Measurements from ENCODE around the gene LRG1. TPM values are rescaled to one million over a fixed set of nuclear protein-coding genes. Genes with fewer than 3 reads are reported as not detected.
A peak's percentile ranks its signal among the peaks of the same experiment; 100 is the strongest.

Gene LRG1
- total and polyA plus RNA-seq, 9 of the 15 experiments (the other 6 are each of a cell fraction or from before 2014, with no cell fraction given): 1.5 to 11.9 (median 8.7) TPM

DNA sequence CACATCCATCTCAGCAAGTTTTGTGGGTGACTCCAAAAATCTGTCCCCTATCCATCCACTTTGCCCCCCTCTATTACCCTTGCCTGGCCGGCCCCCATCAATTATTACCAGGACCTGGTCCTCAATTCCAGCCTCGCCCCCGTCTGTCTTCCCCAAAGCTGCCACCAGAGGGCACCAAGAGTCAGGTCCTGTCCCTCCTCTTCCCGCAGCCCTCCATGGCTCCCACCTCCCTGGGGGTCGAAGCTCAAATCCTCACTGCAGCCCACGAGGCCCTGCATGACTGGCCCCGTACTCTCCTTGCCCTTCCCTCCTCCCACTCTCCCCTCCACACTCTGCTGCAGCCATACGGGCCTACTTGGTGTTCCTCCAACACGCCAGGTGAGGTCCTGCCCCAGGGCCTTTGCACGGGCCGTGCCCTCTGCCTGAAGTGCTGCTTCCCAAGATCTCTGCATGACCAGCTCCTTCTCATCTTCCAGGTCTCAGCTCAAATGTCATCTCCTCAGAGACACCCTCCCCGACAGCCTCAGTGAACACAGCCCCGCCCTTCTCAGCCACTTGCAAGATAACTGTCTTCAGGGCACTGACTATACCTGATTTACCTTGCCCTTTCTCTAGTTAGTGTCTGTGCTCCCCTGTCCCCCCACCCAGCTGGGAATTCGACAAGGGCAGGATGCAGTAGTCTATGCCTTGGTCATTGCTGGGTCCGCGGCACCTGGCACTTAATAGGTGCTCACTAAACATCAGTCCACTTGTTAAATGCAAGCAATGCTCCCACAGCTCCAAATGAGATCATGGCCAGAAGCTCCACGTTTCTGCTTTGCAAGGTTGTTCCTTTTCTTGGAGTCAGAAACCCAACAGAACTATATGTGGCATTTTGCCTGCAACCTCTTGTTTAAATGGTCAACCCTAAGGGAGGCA, 36.4 kb upstream of the LRG1 start (continued):
- no peak for TF ChIP-seq DMBX1 (CRISPR knock-in tag; IDR thresholded peaks at IDR 0.05; ENCODE audit: borderline replicate concordance)
- TF ChIP-seq ZC3H8 (IDR thresholded peaks at IDR 0.05): 0 out of 2 replicates have a peak, but pooled peaks have one; percentile 41
- peak; percentile 16; the same call in 1 of the 2 replicates for TF ChIP-seq ATF7 (IDR thresholded peaks at IDR 0.05)
- TF ChIP-seq ZNF780A (CRISPR knock-in tag; IDR thresholded peaks at IDR 0.05): no peak
- TF ChIP-seq XRCC3 (IDR thresholded peaks at IDR 0.05): no peak
- TF ChIP-seq, protein P1, sequence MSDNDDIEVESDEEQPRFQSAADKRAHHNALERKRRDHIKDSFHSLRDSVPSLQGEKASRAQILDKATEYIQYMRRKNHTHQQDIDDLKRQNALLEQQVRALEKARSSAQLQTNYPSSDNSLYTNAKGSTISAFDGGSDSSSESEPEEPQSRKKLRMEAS (CRISPR knock-in tag; IDR thresholded peaks at IDR 0.05): 0 out of 2 replicates have a peak, but pooled peaks have one; percentile 14
- no peak for TF ChIP-seq MCM2 (IDR thresholded peaks at IDR 0.05; ENCODE audit: low read depth)
- peak; percentile 44 to 71 for TF ChIP-seq RAD21 (CRISPR knock-in tag; conservative IDR thresholded peaks at IDR 0.05 in 1 of 2, IDR thresholded peaks at IDR 0.05 in 1 of 2)
- TF ChIP-seq, protein P2, sequence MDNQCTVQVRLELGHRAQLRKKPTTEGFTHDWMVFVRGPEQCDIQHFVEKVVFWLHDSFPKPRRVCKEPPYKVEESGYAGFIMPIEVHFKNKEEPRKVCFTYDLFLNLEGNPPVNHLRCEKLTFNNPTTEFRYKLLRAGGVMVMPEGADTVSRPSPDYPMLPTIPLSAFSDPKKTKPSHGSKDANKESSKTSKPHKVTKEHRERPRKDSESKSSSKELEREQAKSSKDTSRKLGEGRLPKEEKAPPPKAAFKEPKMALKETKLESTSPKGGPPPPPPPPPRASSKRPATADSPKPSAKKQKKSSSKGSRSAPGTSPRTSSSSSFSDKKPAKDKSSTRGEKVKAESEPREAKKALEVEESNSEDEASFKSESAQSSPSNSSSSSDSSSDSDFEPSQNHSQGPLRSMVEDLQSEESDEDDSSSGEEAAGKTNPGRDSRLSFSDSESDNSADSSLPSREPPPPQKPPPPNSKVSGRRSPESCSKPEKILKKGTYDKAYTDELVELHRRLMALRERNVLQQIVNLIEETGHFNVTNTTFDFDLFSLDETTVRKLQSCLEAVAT (IDR thresholded peaks at IDR 0.05): peak in 1 of 2 experiments; percentile 47; a peak in 1 of 4 replicates
- no peak for TF ChIP-seq SMARCE1 (IDR thresholded peaks at IDR 0.05)
- 0 out of 2 replicates have a peak, but pooled peaks have one; percentile 9 for TF ChIP-seq SOX6 (IDR thresholded peaks at IDR 0.05)
- no peak for TF ChIP-seq ZNF76 (CRISPR knock-in tag; IDR thresholded peaks at IDR 0.05; ENCODE audit: borderline replicate concordance)
- TF ChIP-seq, protein P3, sequence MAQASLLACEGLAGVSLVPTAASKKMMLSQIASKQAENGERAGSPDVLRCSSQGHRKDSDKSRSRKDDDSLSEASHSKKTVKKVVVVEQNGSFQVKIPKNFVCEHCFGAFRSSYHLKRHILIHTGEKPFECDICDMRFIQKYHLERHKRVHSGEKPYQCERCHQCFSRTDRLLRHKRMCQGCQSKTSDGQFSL (CRISPR knock-in tag; IDR thresholded peaks at IDR 0.05): no peak
- TF ChIP-seq, protein P3 (tag; IDR thresholded peaks at IDR 0.05): no peak
- TF ChIP-seq MEIS2 (IDR thresholded peaks at IDR 0.05; ENCODE audit: partially characterized antibody): no peak
- TF ChIP-seq TEAD1 (CRISPR knock-in tag; IDR thresholded peaks at IDR 0.05): no peak
- TF ChIP-seq NCOA4 (IDR thresholded peaks at IDR 0.05; ENCODE audit: partially characterized antibody): peak; percentile 75
- TF ChIP-seq ADNP (tag; IDR thresholded peaks at IDR 0.05): peak; percentile 86
- TF ChIP-seq RCOR1 (IDR thresholded peaks at IDR 0.05; ENCODE audit: borderline replicate concordance in 1 of 2, low read depth in 2 of 2, low read length in 2 of 2): peak in 1 of 2 experiments; percentile 79; a peak in 2 of 4 replicates
- peak; percentile 100 for TF ChIP-seq SMARCA5 (IDR thresholded peaks at IDR 0.05)
- no peak for TF ChIP-seq FOXP1 (CRISPR knock-in tag; IDR thresholded peaks at IDR 0.05)
- no peak for TF ChIP-seq CBX3 (IDR thresholded peaks at IDR 0.05; ENCODE audit: borderline replicate concordance in 1 of 2, low read length in 2 of 2)
- TF ChIP-seq, protein P4, sequence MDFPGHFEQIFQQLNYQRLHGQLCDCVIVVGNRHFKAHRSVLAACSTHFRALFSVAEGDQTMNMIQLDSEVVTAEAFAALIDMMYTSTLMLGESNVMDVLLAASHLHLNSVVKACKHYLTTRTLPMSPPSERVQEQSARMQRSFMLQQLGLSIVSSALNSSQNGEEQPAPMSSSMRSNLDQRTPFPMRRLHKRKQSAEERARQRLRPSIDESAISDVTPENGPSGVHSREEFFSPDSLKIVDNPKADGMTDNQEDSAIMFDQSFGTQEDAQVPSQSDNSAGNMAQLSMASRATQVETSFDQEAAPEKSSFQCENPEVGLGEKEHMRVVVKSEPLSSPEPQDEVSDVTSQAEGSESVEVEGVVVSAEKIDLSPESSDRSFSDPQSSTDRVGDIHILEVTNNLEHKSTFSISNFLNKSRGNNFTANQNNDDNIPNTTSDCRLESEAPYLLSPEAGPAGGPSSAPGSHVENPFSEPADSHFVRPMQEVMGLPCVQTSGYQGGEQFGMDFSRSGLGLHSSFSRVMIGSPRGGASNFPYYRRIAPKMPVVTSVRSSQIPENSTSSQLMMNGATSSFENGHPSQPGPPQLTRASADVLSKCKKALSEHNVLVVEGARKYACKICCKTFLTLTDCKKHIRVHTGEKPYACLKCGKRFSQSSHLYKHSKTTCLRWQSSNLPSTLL (IDR thresholded peaks at IDR 0.05): peak; percentile 75; the same call in 1 of the 2 replicates
- peak; percentile 75 to 83; a peak in 3 of 4 replicates for TF ChIP-seq HDAC1 (IDR thresholded peaks at IDR 0.05)
- TF ChIP-seq ZNF143 (CRISPR knock-in tag; IDR thresholded peaks at IDR 0.05): no peak
